ENCODE measurements around the gene KEL.

KEL gene

DNA sequence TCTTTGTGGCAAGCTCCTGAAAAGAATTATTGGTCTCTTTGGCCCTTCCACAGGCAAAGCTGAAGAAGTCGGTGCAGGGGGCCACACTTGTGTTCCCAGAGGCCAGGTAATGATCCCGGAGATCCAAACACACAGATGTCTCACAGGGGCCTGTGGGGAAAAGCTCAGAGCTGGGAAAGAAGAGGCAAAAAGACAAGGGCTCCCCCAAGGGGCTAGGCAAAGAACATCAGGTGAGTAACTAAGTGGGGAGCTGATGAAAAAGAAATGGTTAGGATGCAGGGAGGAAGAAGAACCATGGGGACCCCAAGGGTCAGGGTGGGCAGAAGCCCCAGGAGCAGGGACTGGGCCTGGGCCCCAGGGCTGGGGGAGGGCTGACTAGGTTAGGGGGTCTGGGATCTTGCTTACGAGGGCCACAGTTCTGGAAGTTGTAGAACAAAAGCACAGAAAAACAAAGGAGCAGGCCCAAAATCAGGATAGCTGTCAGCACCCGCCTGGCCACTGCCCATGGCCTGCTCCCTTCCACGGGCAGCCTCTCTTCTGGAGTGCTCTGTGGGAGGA, 1.1 kb downstream of the KEL start:
- H3K27ac ChIP-seq: no peak overlapping the region
- peak; percentile 82 for TF ChIP-seq CTCF (conservative IDR thresholded peaks at IDR 0.05)
- no peak for TF ChIP-seq ZFX (IDR thresholded peaks at IDR 0.05)

DNA sequence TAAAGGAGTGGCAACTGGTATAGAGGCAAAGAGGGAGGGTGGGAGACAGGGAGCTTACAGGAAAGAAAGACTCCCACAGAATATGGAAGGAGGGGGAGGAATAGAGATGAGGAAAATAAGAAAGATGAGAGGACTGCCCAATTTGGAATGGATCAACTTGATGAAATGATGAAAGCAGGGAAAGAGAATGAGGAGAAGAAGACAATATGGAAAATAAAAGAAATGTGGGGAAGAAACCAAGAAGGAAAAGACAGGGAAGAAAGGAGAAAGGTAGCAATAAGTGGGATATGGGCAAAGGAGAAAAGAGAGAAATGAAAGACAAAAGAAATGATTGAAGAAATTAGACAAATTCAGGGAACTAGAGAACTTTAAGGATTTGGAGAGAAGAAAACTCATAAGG, 3.0 kb downstream of the KEL start:
- no peak overlapping the region for H3K27ac ChIP-seq
- no peak for TF ChIP-seq ZFX (IDR thresholded peaks at IDR 0.05)
- no peak for TF ChIP-seq CTCF (conservative IDR thresholded peaks at IDR 0.05)

- H3K27ac ChIP-seq: no peak overlapping the region
- TF ChIP-seq ZFX (IDR thresholded peaks at IDR 0.05): no peak
- no peak for TF ChIP-seq CTCF (conservative IDR thresholded peaks at IDR 0.05)
Measured at GRCh38 chr7:142957723-142958122, 4.4 kb downstream of the KEL start.

DNA sequence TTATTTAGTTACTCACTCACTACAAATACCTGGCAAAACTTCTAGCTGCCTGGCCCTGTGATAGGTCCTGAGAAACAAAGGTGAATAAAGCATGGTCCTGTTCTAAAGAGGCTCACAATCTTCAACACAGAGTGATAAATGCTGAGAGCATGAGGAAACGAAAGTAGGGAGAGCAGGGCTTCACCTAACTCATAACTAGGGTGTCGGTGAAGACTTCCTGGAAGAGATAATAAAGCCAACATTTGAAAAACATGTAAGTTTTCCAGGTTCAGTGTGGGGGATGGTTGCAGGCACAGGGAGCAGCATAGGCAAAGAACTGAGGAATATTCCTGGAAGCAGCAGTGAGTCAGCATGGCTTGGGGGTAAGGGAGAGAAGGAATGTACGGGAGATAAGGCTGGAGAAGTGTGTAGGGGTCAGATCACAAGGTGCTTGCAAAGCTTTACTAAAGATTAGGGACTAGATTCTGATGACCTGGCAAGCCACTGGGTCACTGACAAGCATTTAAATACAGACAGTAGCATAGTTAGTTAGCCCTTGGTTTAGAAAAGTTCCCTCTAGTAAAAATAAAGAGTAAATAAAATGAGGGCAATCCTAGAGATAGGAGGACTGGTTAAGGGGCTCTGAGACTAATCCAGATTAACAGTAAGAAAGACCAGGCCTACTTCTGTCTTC, 5.1 kb downstream of the KEL start:
- no peak for TF ChIP-seq CTCF (conservative IDR thresholded peaks at IDR 0.05)
- TF ChIP-seq ZFX (IDR thresholded peaks at IDR 0.05): no peak
- no peak overlapping the region; the same call in 1 of the 2 replicates for H3K27ac ChIP-seq

DNA sequence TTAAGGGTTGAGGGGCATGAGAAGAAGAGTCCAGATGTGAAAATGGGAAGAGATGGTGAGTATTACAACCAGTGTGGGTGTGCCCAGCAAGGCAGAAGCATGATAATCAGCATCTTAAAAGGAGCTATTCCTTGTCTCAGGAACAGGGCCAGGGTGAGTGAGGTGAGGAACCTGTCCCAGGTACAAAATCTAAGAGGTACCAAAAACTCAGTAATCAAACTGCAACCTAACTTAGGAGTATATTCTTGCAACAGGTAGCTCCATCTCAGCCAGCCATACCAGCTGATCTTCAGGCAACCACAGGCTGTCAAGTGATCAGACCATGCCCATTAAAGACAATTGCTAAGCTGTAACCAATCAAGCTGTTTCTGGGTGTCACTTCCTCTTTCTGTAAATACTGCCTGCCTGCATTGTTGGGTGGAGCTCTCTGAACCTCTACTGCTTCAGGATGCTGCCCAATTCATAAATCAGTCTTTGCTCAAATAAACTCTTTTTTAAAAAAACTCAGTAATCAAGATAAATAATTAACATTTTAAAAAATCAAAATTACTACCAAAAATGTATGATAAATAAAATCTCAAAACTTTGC, 7.4 kb downstream of the KEL start:
- TF ChIP-seq ZFX (IDR thresholded peaks at IDR 0.05) (no peak), CTCF (conservative IDR thresholded peaks at IDR 0.05) (no peak)

GRCh38 chr7:142950235-142950634, 11.9 kb downstream of the KEL start:
- TF ChIP-seq CTCF (conservative IDR thresholded peaks at IDR 0.05) (no peak), ZFX (IDR thresholded peaks at IDR 0.05) (no peak)
- H3K27ac ChIP-seq: no peak overlapping the region

More for the DNA sequence above, 7.4 kb downstream of the KEL start:
- no peak overlapping the region for H3K27ac ChIP-seq

DNA sequence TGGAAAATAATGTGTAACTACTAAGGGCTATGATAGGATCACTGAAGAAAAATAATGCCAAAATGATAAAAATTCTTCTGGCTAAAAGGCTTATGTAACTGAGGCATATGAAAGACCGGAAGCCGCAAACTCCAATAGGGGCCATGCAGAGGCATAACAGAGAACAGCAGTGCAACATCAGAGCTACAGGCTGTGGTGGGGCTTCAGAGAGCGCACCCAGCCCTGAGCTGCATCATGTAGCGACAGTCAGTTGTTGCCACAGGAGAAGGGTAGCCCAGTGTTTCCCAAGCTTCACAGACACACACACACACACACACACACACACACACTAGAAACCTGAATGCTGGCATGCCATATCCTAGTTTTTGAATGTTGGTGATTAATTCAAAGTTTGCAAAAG, 13.6 kb downstream of the KEL start:
- no peak overlapping the region for H3K27ac ChIP-seq
- TF ChIP-seq ZFX (IDR thresholded peaks at IDR 0.05): no peak
- no peak for TF ChIP-seq CTCF (conservative IDR thresholded peaks at IDR 0.05)
